PC-3 (cell line): ENCODE results near the gene WDFY4. TPM values are rescaled to one million over a fixed set of nuclear protein-coding genes. Genes with fewer than 3 reads are reported as not detected.

Experiments
- ATAC-seq: fragments of 200-7000 bp; cut with Tn5 transposase; 2 replicates; pipeline ENCODE4 v1.9.1; 2020; ENCODE audit warnings: mild to moderate bottlenecking, moderate library complexity
- BruUV-seq: library from RNA; stranded (reverse); fragments of 400-500 nt; replicated peaks from 2 replicates; lab custom pipeline; 2021; lab: Mats Ljungman, UMichigan
- CTCF ChIA-PET: fragments of 300-600 bp; sonication (Branson Sonifier 250); formaldehyde crosslinking; loops from one replicate; lab custom pipeline; 2022; ENCODE audit warnings: antibody characterized with exemption; lab: Charles Lee
- POLR2A ChIA-PET: fragments of 300-600 bp; sonication (Branson Sonifier 250); formaldehyde crosslinking; loops from one replicate; lab custom pipeline; 2022; ENCODE audit warnings: antibody characterized with exemption; ENCODE audit not compliant: unreplicated experiment; lab: Charles Lee
- DNase-seq: peaks from one replicate; pipeline ENCODE4 v3.0.0-alpha.2; 2015
- H2AFZ ChIP-seq: fragments of 300-600 bp; sonication (generic); 2 replicates; pipeline ENCODE4 v1.6.0; 2016; ENCODE audit warnings: antibody characterized with exemption, low read length
- H3F3A ChIP-seq: fragments of 300-600 bp; sonication (generic); one replicate; pipeline ENCODE4 v1.6.0; 2017; ENCODE audit warnings: antibody characterized with exemption, low read length, control low read depth, mild to moderate bottlenecking; ENCODE audit not compliant: unreplicated experiment
- H3K27ac ChIP-seq: fragments of 300-600 bp; sonication (generic); 2 replicates; pipeline ENCODE4 v1.5.1; 2016; ENCODE audit warnings: mild to moderate bottlenecking, low read length
- H3K27me3 ChIP-seq: fragments of 300-600 bp; sonication (generic); 2 replicates; pipeline ENCODE4 v1.6.1; 2016; ENCODE audit warnings: low read length, mixed read lengths
- H3K36me3 ChIP-seq: fragments of 300-600 bp; sonication (generic); 2 replicates; pipeline ENCODE4 v1.6.1; 2016; ENCODE audit warnings: low read depth, mixed run types, low read length, mixed read lengths
- H3K4me1 ChIP-seq: fragments of 300-600 bp; sonication (generic); 2 replicates; pipeline ENCODE4 v1.5.1; 2016; ENCODE audit warnings: low read length; ENCODE audit not compliant: insufficient read depth
- H3K4me2 ChIP-seq: fragments of 300-600 bp; sonication (generic); 2 replicates; pipeline ENCODE4 v1.6.0; 2016; ENCODE audit warnings: low read length
- H3K4me3 ChIP-seq: fragments of 300-600 bp; sonication (generic); 2 replicates; pipeline ENCODE4 v1.5.1; 2016; ENCODE audit warnings: mild to moderate bottlenecking, low read length, mixed read lengths
- H3K79me2 ChIP-seq: fragments of 300-600 bp; sonication (generic); 2 replicates; pipeline ENCODE4 v1.6.1; 2017; ENCODE audit warnings: low read length, mixed read lengths
- H3K9ac ChIP-seq: fragments of 300-600 bp; sonication (generic); 2 replicates; pipeline ENCODE4 v1.6.0; 2016; ENCODE audit warnings: mild to moderate bottlenecking, low read length
- H3K9me2 ChIP-seq: fragments of 300-600 bp; sonication (generic); replicated peaks from 2 replicates; pipeline ENCODE4 v1.6.1; 2016; ENCODE audit warnings: mixed run types, low read length, mixed read lengths
- H3K9me3 ChIP-seq: fragments of 300-600 bp; sonication (generic); 2 replicates; pipeline ENCODE4 v1.6.1; 2016; ENCODE audit warnings: low read length, mixed read lengths
- H4K20me1 ChIP-seq: fragments of 300-600 bp; sonication (generic); 2 replicates; pipeline ENCODE4 v1.6.1; 2016; ENCODE audit warnings: low read length, mixed read lengths
- EZH2 ChIP-seq: fragments of 300-600 bp; sonication (generic); IDR thresholded peaks from one replicate; pipeline ENCODE4 v1.6.1; 2017; ENCODE audit warnings: antibody characterized with exemption, mild to moderate bottlenecking, low read length; ENCODE audit not compliant: unreplicated experiment
- EZH2phosphoT487 ChIP-seq: fragments of 300-600 bp; sonication (generic); IDR thresholded peaks from 2 replicates; pipeline ENCODE4 v1.6.1; 2018; ENCODE audit warnings: mild to moderate bottlenecking, antibody characterized with exemption, low read length, borderline replicate concordance
- intact Hi-C: fragments of 100-400 bp; cut with micrococcal nuclease; formaldehyde crosslinking; loops from 2 replicates; pipeline ENCODE4 v1.9.0; 2023
- total RNA-seq: library from RNA; depleted of rRNA; stranded (reverse); fragments of >200 nt; gene quantifications from 2 replicates; pipeline ENCODE4 v1.2.3, GENCODE V29; 2014
- TF ChIP-seq, protein P1 (sequence below): fragments of 300-600 bp; sonication (generic); conservative IDR thresholded peaks from 2 replicates; pipeline ENCODE4 v1.5.1; 2017; ENCODE audit warnings: antibody characterized with exemption, low read depth, mild to moderate bottlenecking, low read length

The WDFY4 gene
- total RNA-seq, 1 experiment from 2014 or later = not detected

DNA sequence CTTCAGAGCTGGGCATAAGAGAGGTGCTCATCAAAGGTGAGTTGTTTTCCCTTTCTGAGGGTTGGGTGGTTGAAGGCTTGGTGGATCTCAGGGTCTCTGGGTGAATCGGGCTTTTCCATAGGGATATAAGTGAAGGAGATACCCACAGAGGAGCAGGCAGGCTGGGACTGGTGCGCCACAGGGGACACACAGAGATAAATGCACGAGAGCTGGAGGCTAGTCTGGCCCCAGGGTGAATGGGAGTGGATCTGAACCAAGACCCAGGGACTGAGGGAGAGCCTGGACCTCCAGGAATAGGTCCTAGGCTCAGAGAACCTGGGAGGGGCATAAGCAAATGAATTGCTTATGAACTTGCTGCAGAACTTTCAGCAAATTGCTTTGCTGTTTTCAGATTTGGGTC lies 193.4 kb downstream of the WDFY4 start:
- Histone ChIP-seq H3K9ac (no peak overlapping the region), H3K79me2 (no peaks in the 10 kb centered on the region), H2AFZ (no peak overlapping the region), H3K36me3 (no peaks in the 10 kb centered on the region), H3K4me2 (no peak overlapping the region), H3K9me2 (no peaks in the 10 kb centered on the region), H3K4me1 (no peaks in the 10 kb centered on the region), H3F3A (no peaks in the 10 kb centered on the region), H3K4me3 (no peak overlapping the region), H3K27me3 (peaks cover 78% of the 10 kb centered on the region), H4K20me1 (no peaks in the 10 kb centered on the region), H3K9me3 (no peaks in the 10 kb centered on the region), H3K27ac (no peak overlapping the region)
- CTCF ChIA-PET = no interaction called here
- intact Hi-C loops = no loop called here
- no peak for DNase-seq
- POLR2A ChIA-PET = no interaction called here
- ATAC-seq = no peak
- TF ChIP-seq EZH2 = no peak
- no peak for TF ChIP-seq EZH2phosphoT487
- TF ChIP-seq, protein P1, sequence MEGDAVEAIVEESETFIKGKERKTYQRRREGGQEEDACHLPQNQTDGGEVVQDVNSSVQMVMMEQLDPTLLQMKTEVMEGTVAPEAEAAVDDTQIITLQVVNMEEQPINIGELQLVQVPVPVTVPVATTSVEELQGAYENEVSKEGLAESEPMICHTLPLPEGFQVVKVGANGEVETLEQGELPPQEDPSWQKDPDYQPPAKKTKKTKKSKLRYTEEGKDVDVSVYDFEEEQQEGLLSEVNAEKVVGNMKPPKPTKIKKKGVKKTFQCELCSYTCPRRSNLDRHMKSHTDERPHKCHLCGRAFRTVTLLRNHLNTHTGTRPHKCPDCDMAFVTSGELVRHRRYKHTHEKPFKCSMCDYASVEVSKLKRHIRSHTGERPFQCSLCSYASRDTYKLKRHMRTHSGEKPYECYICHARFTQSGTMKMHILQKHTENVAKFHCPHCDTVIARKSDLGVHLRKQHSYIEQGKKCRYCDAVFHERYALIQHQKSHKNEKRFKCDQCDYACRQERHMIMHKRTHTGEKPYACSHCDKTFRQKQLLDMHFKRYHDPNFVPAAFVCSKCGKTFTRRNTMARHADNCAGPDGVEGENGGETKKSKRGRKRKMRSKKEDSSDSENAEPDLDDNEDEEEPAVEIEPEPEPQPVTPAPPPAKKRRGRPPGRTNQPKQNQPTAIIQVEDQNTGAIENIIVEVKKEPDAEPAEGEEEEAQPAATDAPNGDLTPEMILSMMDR = no peak
- BruUV-seq = no TSS peak

DNA sequence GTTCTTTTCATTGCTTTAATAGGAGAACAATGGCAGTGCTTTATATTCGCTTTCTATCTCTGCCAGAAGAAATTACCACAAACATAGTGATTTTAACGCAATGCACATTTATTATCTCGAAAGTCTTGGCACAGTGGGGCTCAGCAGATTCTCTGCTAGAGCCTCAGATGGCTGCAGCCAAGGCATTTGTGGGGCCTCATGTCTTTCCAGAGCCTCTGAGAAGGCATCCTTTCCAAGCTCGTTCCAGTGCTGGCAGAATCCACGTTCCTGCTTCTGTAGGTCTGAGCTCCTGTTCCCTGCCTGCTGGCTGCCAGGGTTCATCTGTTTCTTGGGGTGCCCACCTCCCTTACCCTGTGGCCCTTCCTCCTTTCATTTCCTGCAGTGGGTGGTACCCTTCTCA lies 194.8 kb downstream of the WDFY4 start:
- Histone ChIP-seq H3K4me2 (no peak overlapping the region), H3K4me1 (no peaks in the 10 kb centered on the region), H2AFZ (no peak overlapping the region), H3K79me2 (no peaks in the 10 kb centered on the region), H4K20me1 (no peaks in the 10 kb centered on the region), H3K9me2 (no peaks in the 10 kb centered on the region), H3K9me3 (no peaks in the 10 kb centered on the region), H3K4me3 (no peak overlapping the region), H3F3A (no peaks in the 10 kb centered on the region), H3K27ac (no peak overlapping the region), H3K27me3 (peaks cover 66% of the 10 kb centered on the region), H3K36me3 (no peaks in the 10 kb centered on the region), H3K9ac (no peak overlapping the region)
- no TSS peak for BruUV-seq
- ChIA-PET POLR2A (no interaction called here), CTCF (no interaction called here)
- DNase-seq = no peak
- no peak for ATAC-seq
- intact Hi-C loops = no loop called here
- no peak for TF ChIP-seq EZH2
- TF ChIP-seq EZH2phosphoT487 = no peak
- TF ChIP-seq, protein P1 = no peak

DNA sequence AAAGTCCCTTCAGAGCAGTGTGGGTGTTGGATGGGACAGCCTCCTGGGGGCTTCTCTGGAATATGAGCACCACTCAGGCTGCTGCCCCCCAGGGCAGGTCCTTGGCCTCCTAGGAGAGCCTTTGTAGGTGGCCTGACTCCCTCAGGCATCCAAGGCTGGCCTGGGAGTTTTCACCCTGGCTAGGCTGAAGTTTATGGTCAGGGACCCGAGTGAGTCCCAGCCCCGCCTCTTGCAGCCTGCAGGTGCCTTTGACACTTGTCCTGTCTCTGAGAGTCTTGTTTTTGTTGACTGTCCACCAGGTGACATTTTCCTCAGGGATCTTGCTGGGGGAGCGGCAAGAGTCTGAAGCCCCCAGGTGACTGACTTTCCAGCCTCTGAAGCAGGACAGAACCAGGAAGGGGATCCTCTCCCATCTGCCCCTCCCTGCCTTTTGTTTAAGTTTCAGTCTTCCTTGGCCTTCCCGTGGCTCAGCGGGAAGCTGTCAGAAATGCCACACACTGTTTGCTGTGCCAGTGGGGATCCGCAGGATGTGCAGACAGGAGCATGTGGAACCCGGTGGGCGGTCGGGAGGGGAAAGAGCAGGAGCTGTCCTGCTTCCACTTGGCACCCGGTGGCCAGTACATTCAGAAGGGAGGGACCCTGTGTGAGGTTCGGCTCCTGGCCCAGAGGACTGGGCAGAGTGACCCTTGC lies 195.5 kb downstream of the WDFY4 start:
- ChIA-PET CTCF (no interaction called here), POLR2A (no interaction called here)
- H3K9me2 ChIP-seq = no peaks in the 10 kb centered on the region
- H3F3A ChIP-seq = no peaks in the 10 kb centered on the region
- no peaks in the 10 kb centered on the region for H3K9me3 ChIP-seq
- H4K20me1 ChIP-seq = no peaks in the 10 kb centered on the region
- no peaks in the 10 kb centered on the region for H3K79me2 ChIP-seq
- H3K4me2 ChIP-seq = no peak overlapping the region
- DNase-seq (no peak), ATAC-seq (no peak)
- TF ChIP-seq EZH2 = no peak
- TF ChIP-seq EZH2phosphoT487 = no peak
- TF ChIP-seq, protein P1 = no peak
- intact Hi-C loops = no loop called here
- peaks cover 61% of the 10 kb centered on the region for H3K27me3 ChIP-seq
- no peak overlapping the region for H2AFZ ChIP-seq
- no peak overlapping the region for H3K9ac ChIP-seq
- H3K4me1 ChIP-seq = no peaks in the 10 kb centered on the region
- H3K36me3 ChIP-seq = no peaks in the 10 kb centered on the region
- no peak overlapping the region for H3K27ac ChIP-seq
- no peak overlapping the region for H3K4me3 ChIP-seq
- no TSS peak for BruUV-seq
